Neural cell (in vitro differentiated cells): ENCODE data around the gene RFC5. TPM values are rescaled to one million over a fixed set of nuclear protein-coding genes. Genes with fewer than 3 reads are reported as not detected.

Experiments
- H2AFZ ChIP-seq: fragments of 200-600, 300-800 bp; sonication (generic), shearing (Covaris generic); 2 replicates; pipeline ENCODE4 v1.6.0; 2014; ENCODE audit warnings: low read depth, mild to moderate bottlenecking, antibody characterized with exemption, low read length, moderate library complexity
- H3F3A ChIP-seq: fragments of 200-600 bp; shearing (Covaris generic); 2 replicates; pipeline ENCODE4 v1.6.1; 2016; ENCODE audit warnings: mild to moderate bottlenecking, moderate library complexity, mixed read lengths, antibody characterized with exemption, low read length; ENCODE audit not compliant: insufficient read depth, poor library complexity, severe bottlenecking
- H3K27ac ChIP-seq: fragments of 200-600, 300-800 bp; sonication (generic), shearing (Covaris generic); 2 replicates; pipeline ENCODE4 v1.5.1; 2014; ENCODE audit warnings: mild to moderate bottlenecking, low read length, moderate library complexity
- H3K27me3 ChIP-seq: fragments of 300-800, 200-600 bp; sonication (generic), shearing (Covaris generic); 2 replicates; pipeline ENCODE4 v1.6.0; 2014; ENCODE audit warnings: mild to moderate bottlenecking, low read depth, low read length, moderate library complexity; ENCODE audit not compliant: insufficient read depth
- H3K36me3 ChIP-seq: fragments of 300-800, 200-600 bp; sonication (generic), shearing (Covaris generic); 2 replicates; pipeline ENCODE4 v1.5.1; 2014; ENCODE audit warnings: mild to moderate bottlenecking, antibody characterized with exemption, low read length, moderate library complexity; ENCODE audit not compliant: insufficient read depth
- H3K4me2 ChIP-seq: fragments of 300-800, 200-600 bp; sonication (generic), shearing (Covaris generic); 2 replicates; pipeline ENCODE4 v1.6.0; 2014; ENCODE audit warnings: mild to moderate bottlenecking, low read length
- H3K4me3 ChIP-seq: fragments of 300-800, 200-600 bp; sonication (generic), shearing (Covaris generic); 2 replicates; pipeline ENCODE4 v1.5.1; 2014; ENCODE audit warnings: mild to moderate bottlenecking, low read length, moderate library complexity
- H3K79me2 ChIP-seq: fragments of 200-600 bp; shearing (Covaris generic); replicated peaks from 2 replicates; pipeline ENCODE4 v1.6.0; 2014; ENCODE audit warnings: mild to moderate bottlenecking, low read length, moderate library complexity; ENCODE audit not compliant: insufficient read depth
- H3K9ac ChIP-seq: fragments of 300-800, 200-600 bp; sonication (generic), shearing (Covaris generic); 2 replicates; pipeline ENCODE4 v1.6.1; 2016; ENCODE audit warnings: mild to moderate bottlenecking, low read length, mixed read lengths
- H3K9me2 ChIP-seq: fragments of 200-600 bp; shearing (Covaris generic); 2 replicates; pipeline ENCODE4 v1.6.1; 2016; ENCODE audit warnings: mild to moderate bottlenecking, low read length, mixed read lengths; ENCODE audit not compliant: insufficient read depth
- H3K9me3 ChIP-seq: fragments of 200-600, 300-800 bp; sonication (generic), shearing (Covaris generic); 2 replicates; pipeline ENCODE4 v1.6.1; 2016; ENCODE audit warnings: mild to moderate bottlenecking, mixed run types, low read length, moderate library complexity, mixed read lengths
- H4K20me1 ChIP-seq: fragments of 200-600 bp; shearing (Covaris generic); 2 replicates; pipeline ENCODE4 v1.6.1; 2016; ENCODE audit warnings: mild to moderate bottlenecking, mixed run types; ENCODE audit not compliant: insufficient read depth
- EP300 ChIP-seq: fragments of 450-650 bp; conservative IDR thresholded peaks from 2 replicates; pipeline ENCODE4 v1.6.1; 2014; ENCODE audit warnings: antibody characterized with exemption, mild to moderate bottlenecking, moderate library complexity; ENCODE audit not compliant: poor library complexity, severe bottlenecking
- EZH2 ChIP-seq: fragments of 200-600, 300-800 bp; shearing (Covaris generic), sonication (generic); IDR thresholded peaks from 2 replicates; pipeline ENCODE4 v1.6.1; 2014; ENCODE audit warnings: antibody characterized with exemption, low read length, borderline replicate concordance, mild to moderate bottlenecking; ENCODE audit not compliant: insufficient read depth, poor library complexity, severe bottlenecking
- MXI1 ChIP-seq: fragments of 450-650 bp; conservative IDR thresholded peaks from 2 replicates; pipeline ENCODE4 v1.6.1; 2014; ENCODE audit warnings: antibody characterized with exemption, mild to moderate bottlenecking; ENCODE audit not compliant: poor library complexity, severe bottlenecking
- POLR2AphosphoS5 ChIP-seq: IDR thresholded peaks from 2 replicates; pipeline ENCODE4 v1.6.1; 2012
- RAD21 ChIP-seq: fragments of 450-650 bp; conservative IDR thresholded peaks from 2 replicates; pipeline ENCODE4 v1.6.1; 2014; ENCODE audit warnings: antibody characterized with exemption, mild to moderate bottlenecking, moderate library complexity
- SMC3 ChIP-seq: fragments of 450-650 bp; conservative IDR thresholded peaks from 2 replicates; pipeline ENCODE4 v1.6.1; 2014; ENCODE audit warnings: antibody characterized with exemption, mild to moderate bottlenecking, moderate library complexity; ENCODE audit not compliant: poor library complexity
- TAF1 ChIP-seq: IDR thresholded peaks from 2 replicates; pipeline ENCODE4 v1.6.1; 2012; ENCODE audit warnings: low read depth
- polyA plus RNA-seq: library from polyadenylated mRNA; depleted of rRNA; stranded (reverse); fragments of >200 nt; gene quantifications from 2 replicates; pipeline ENCODE4 v1.2.3, GENCODE V29; 2014
- TF ChIP-seq, protein P1 (sequence below): IDR thresholded peaks from 2 replicates; pipeline ENCODE4 v1.6.1; 2012; ENCODE audit warnings: borderline replicate concordance
- TF ChIP-seq, protein P2 (sequence below): fragments of 450-650 bp; IDR thresholded peaks from 2 replicates; pipeline ENCODE4 v1.5.1; 2014; ENCODE audit warnings: antibody characterized with exemption, mild to moderate bottlenecking, moderate library complexity; ENCODE audit not compliant: poor library complexity, severe bottlenecking

Gene RFC5
- polyA plus RNA-seq, 1 donor from 2014 or later: 39.4 TPM

DNA sequence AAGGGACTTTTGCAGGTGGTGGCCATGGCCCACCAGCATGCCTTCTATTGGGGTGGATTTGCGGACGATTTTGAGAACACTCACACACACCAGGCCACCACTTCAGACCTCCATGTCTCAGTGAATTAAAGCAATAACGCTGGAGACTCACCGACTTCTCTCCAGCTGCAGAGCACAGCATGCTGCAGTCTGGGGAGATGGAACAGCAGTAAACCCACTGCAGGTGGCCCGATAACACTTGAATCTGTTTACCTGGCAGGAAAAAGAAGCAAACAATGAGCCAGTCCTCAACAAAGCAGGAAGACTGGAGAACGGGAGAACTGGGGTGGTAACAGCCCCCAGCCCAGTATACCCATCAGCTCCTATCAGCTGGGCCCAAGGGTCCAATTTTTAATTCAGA lies 21.6 kb downstream of the RFC5 start:
- Histone ChIP-seq H3K9me2 (no peaks in the 10 kb centered on the region), H3K4me3 (no peak overlapping the region), H4K20me1 (no peaks in the 10 kb centered on the region), H3K79me2 (no peaks in the 10 kb centered on the region), H3K9me3 (no peaks in the 10 kb centered on the region), H3F3A (no peaks in the 10 kb centered on the region), H3K36me3 (peaks cover 6% of the 10 kb centered on the region), H3K27me3 (no peaks in the 10 kb centered on the region), H2AFZ (no peak overlapping the region), H3K27ac (no peak overlapping the region), H3K4me2 (no peak overlapping the region), H3K9ac (no peak overlapping the region)
- TF ChIP-seq POLR2AphosphoS5 (no peak), SMC3 (no peak), EP300 (no peak), TAF1 (no peak), MXI1 (no peak)

DNA sequence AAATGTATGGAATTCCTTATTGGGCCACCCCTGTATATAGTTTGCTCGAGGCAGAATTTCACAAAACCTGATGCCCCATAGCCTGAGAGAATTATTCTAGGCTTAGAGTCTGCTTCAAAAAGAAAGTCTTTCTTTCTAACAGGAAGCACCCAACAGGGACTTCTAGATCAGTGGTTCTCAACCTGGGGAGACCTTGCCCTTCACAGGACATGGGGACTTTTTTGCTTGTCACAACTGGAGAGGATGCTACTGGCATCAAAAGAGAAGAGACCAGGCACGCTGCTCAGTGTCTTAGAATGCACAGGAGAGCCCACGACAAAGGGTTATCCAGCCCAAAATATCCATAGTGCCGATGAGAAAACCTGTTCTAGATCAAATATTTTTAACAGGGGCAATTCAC lies 25.6 kb downstream of the RFC5 start:
- H3K36me3 ChIP-seq: no peaks in the 10 kb centered on the region

DNA sequence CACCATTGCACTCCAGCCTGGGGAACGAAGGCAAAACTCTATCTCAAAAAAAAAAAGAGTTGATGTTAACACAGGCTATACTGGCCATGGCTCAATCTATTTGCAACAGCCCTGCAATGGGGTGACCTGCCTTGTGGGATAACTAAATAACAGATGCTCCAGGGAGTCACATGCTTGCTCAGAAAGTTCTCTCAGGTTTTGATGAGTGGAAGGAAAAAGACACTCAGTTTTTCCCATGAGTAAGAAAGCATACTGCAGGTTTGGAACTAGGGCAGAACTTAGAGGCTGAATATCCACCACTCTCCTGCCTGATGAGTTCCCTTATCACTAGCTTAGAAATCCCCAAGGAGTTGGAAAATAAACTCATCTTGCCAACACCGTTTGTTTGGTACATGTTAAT lies 27.6 kb downstream of the RFC5 start:
- no peak for TF ChIP-seq POLR2AphosphoS5
- no peak for TF ChIP-seq RAD21
- TF ChIP-seq EP300: no peak
- no peak for TF ChIP-seq TAF1
- TF ChIP-seq MXI1: no peak
- TF ChIP-seq, protein P1, sequence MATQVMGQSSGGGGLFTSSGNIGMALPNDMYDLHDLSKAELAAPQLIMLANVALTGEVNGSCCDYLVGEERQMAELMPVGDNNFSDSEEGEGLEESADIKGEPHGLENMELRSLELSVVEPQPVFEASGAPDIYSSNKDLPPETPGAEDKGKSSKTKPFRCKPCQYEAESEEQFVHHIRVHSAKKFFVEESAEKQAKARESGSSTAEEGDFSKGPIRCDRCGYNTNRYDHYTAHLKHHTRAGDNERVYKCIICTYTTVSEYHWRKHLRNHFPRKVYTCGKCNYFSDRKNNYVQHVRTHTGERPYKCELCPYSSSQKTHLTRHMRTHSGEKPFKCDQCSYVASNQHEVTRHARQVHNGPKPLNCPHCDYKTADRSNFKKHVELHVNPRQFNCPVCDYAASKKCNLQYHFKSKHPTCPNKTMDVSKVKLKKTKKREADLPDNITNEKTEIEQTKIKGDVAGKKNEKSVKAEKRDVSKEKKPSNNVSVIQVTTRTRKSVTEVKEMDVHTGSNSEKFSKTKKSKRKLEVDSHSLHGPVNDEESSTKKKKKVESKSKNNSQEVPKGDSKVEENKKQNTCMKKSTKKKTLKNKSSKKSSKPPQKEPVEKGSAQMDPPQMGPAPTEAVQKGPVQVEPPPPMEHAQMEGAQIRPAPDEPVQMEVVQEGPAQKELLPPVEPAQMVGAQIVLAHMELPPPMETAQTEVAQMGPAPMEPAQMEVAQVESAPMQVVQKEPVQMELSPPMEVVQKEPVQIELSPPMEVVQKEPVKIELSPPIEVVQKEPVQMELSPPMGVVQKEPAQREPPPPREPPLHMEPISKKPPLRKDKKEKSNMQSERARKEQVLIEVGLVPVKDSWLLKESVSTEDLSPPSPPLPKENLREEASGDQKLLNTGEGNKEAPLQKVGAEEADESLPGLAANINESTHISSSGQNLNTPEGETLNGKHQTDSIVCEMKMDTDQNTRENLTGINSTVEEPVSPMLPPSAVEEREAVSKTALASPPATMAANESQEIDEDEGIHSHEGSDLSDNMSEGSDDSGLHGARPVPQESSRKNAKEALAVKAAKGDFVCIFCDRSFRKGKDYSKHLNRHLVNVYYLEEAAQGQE: no peak
- TF ChIP-seq EZH2: no peak
- no peak for TF ChIP-seq SMC3
- TF ChIP-seq, protein P2, sequence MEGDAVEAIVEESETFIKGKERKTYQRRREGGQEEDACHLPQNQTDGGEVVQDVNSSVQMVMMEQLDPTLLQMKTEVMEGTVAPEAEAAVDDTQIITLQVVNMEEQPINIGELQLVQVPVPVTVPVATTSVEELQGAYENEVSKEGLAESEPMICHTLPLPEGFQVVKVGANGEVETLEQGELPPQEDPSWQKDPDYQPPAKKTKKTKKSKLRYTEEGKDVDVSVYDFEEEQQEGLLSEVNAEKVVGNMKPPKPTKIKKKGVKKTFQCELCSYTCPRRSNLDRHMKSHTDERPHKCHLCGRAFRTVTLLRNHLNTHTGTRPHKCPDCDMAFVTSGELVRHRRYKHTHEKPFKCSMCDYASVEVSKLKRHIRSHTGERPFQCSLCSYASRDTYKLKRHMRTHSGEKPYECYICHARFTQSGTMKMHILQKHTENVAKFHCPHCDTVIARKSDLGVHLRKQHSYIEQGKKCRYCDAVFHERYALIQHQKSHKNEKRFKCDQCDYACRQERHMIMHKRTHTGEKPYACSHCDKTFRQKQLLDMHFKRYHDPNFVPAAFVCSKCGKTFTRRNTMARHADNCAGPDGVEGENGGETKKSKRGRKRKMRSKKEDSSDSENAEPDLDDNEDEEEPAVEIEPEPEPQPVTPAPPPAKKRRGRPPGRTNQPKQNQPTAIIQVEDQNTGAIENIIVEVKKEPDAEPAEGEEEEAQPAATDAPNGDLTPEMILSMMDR: no peak
- no peaks in the 10 kb centered on the region for H3K27me3 ChIP-seq
- H4K20me1 ChIP-seq: no peaks in the 10 kb centered on the region
- H3K27ac ChIP-seq: no peak overlapping the region
- no peak overlapping the region for H3K4me3 ChIP-seq
- no peak overlapping the region for H3K9ac ChIP-seq
- H2AFZ ChIP-seq: no peak overlapping the region
- H3F3A ChIP-seq: no peaks in the 10 kb centered on the region
- H3K9me3 ChIP-seq: no peaks in the 10 kb centered on the region
- H3K79me2 ChIP-seq: no peaks in the 10 kb centered on the region
- H3K36me3 ChIP-seq: peaks cover 7% of the 10 kb centered on the region
- no peak overlapping the region for H3K4me2 ChIP-seq
- no peaks in the 10 kb centered on the region for H3K9me2 ChIP-seq

More for the DNA sequence above, 25.6 kb downstream of the RFC5 start:
- Histone ChIP-seq H3K9ac (no peak overlapping the region), H4K20me1 (no peaks in the 10 kb centered on the region), H3K27ac (no peak overlapping the region), H3K27me3 (no peaks in the 10 kb centered on the region), H3K4me2 (no peak overlapping the region), H3F3A (no peaks in the 10 kb centered on the region), H2AFZ (no peak overlapping the region), H3K9me2 (no peaks in the 10 kb centered on the region), H3K9me3 (no peaks in the 10 kb centered on the region), H3K4me3 (no peak overlapping the region), H3K79me2 (no peaks in the 10 kb centered on the region)
- TF ChIP-seq, protein P2: no peak
